A673 (cell line): ENCODE data around the gene TBX5. TPM values are rescaled to one million over a fixed set of nuclear protein-coding genes. Genes with fewer than 3 reads are reported as not detected.

Experiments used
- BruUV-seq: library from RNA; stranded (reverse); fragments of 400-500 nt; replicated peaks from 2 replicates; lab custom pipeline; 2021; lab: Mats Ljungman, UMichigan
- CTCF ChIA-PET: fragments of 300-600 bp; sonication (Branson Sonifier 250); formaldehyde crosslinking; loops from one replicate; lab custom pipeline; 2022; ENCODE audit warnings: antibody characterized with exemption; lab: Charles Lee
- POLR2A ChIA-PET: fragments of 300-600 bp; sonication (Branson Sonifier 250); formaldehyde crosslinking; loops from one replicate; lab custom pipeline; 2022; ENCODE audit warnings: antibody characterized with exemption; ENCODE audit not compliant: low non-redundant PET; lab: Charles Lee
- DNase-seq: peaks from one replicate; pipeline ENCODE4 v3.0.0-alpha.2; 2015; ENCODE audit warnings: low spot score
- H3K27ac ChIP-seq: fragments of 200-600 bp; sonication (generic); 2 replicates; pipeline ENCODE4 v1.5.1; 2016; ENCODE audit warnings: mixed run types, low read depth, mild to moderate bottlenecking, mixed read lengths, antibody characterized with exemption, low read length; ENCODE audit not compliant: poor library complexity, severe bottlenecking
- H3K27me3 ChIP-seq: fragments of 200-600 bp; sonication (generic); replicated peaks from 2 replicates; pipeline ENCODE4 v1.6.1; 2017; ENCODE audit warnings: mixed run types, low read depth, mild to moderate bottlenecking, mixed read lengths, antibody characterized with exemption, low read length; ENCODE audit not compliant: insufficient read depth, poor library complexity
- H3K36me3 ChIP-seq: fragments of 200-600 bp; sonication (generic); 2 replicates; pipeline ENCODE4 v1.6.1; 2016; ENCODE audit warnings: mixed run types, mild to moderate bottlenecking, mixed read lengths, antibody characterized with exemption, low read length; ENCODE audit not compliant: insufficient read depth, poor library complexity, severe bottlenecking
- H3K4me1 ChIP-seq: fragments of 200-600 bp; sonication (generic); 2 replicates; pipeline ENCODE4 v1.6.1; 2017; ENCODE audit warnings: mixed run types, mild to moderate bottlenecking, mixed read lengths, antibody characterized with exemption, low read length; ENCODE audit not compliant: insufficient read depth, poor library complexity, severe bottlenecking
- H3K4me3 ChIP-seq: fragments of 200-600 bp; sonication (generic); 2 replicates; pipeline ENCODE4 v1.5.1; 2016; ENCODE audit warnings: low read depth, mixed run types, mild to moderate bottlenecking, mixed read lengths, low read length; ENCODE audit not compliant: poor library complexity, severe bottlenecking
- H3K9me3 ChIP-seq: fragments of 200-600 bp; sonication (generic); 2 replicates; pipeline ENCODE4 v1.6.1; 2016; ENCODE audit warnings: mixed run types, low read depth, mild to moderate bottlenecking, mixed read lengths, antibody characterized with exemption, low read length; ENCODE audit not compliant: poor library complexity, severe bottlenecking
- EZH2 ChIP-seq: fragments of 200-600 bp; sonication (generic); IDR thresholded peaks from 2 replicates; pipeline ENCODE4 v1.6.1; 2017; ENCODE audit warnings: borderline replicate concordance, low read depth, mild to moderate bottlenecking, mixed read lengths, antibody characterized with exemption, low read length; ENCODE audit not compliant: poor library complexity, severe bottlenecking
- intact Hi-C: fragments of 100-400 bp; cut with micrococcal nuclease; formaldehyde crosslinking; loops from one replicate; pipeline ENCODE4 v1.10.0; 2022; ENCODE audit not compliant: unreplicated experiment
- total RNA-seq: library from RNA; stranded (reverse); gene quantifications from 2 replicates; pipeline ENCODE4 v1.2.3, GENCODE V29; 2021
- TF ChIP-seq, protein P1 (sequence below): fragments of 300-800, 200-600 bp; sonication (generic); conservative IDR thresholded peaks from 2 replicates; pipeline ENCODE4 v1.5.1; 2017; ENCODE audit warnings: low read depth, mild to moderate bottlenecking, antibody characterized with exemption, low read length, moderate library complexity, mixed read lengths

The TBX5 gene
- total RNA-seq, 1 experiment from 2014 or later, result 2.1 TPM

GRCh38 chr12:114447274-114447716, 41.4 kb upstream of the TBX5 start:
- CTCF ChIA-PET, result no interaction called here
- DNase-seq, result no peak
- Histone ChIP-seq H3K4me3 (no peak overlapping the region), H3K27me3 (peaks cover 69% of the 10 kb centered on the region), H3K4me1 (no peaks in the 10 kb centered on the region), H3K9me3 (no peaks in the 10 kb centered on the region), H3K36me3 (no peaks in the 10 kb centered on the region), H3K27ac (no peak overlapping the region)
- no TSS peak for BruUV-seq
- no peak for TF ChIP-seq EZH2
- TF ChIP-seq, protein P1, sequence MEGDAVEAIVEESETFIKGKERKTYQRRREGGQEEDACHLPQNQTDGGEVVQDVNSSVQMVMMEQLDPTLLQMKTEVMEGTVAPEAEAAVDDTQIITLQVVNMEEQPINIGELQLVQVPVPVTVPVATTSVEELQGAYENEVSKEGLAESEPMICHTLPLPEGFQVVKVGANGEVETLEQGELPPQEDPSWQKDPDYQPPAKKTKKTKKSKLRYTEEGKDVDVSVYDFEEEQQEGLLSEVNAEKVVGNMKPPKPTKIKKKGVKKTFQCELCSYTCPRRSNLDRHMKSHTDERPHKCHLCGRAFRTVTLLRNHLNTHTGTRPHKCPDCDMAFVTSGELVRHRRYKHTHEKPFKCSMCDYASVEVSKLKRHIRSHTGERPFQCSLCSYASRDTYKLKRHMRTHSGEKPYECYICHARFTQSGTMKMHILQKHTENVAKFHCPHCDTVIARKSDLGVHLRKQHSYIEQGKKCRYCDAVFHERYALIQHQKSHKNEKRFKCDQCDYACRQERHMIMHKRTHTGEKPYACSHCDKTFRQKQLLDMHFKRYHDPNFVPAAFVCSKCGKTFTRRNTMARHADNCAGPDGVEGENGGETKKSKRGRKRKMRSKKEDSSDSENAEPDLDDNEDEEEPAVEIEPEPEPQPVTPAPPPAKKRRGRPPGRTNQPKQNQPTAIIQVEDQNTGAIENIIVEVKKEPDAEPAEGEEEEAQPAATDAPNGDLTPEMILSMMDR, result no peak
- intact Hi-C loops, result no loop called here
- POLR2A ChIA-PET, result no interaction called here

- Histone ChIP-seq H3K4me3 (no peak overlapping the region), H3K4me1 (no peaks in the 10 kb centered on the region), H3K36me3 (no peaks in the 10 kb centered on the region), H3K9me3 (no peaks in the 10 kb centered on the region), H3K27ac (no peak overlapping the region), H3K27me3 (peaks cover 70% of the 10 kb centered on the region)
- POLR2A ChIA-PET, result interaction anchor here (0.5 kb wide), 1 partner anchor 1579 kb away, joined by 5 read pairs; no protein-coding TSS in a partner anchor
- no peak for TF ChIP-seq EZH2
- TF ChIP-seq, protein P1, result no peak
- CTCF ChIA-PET, result no interaction called here
- DNase-seq, result no peak
- intact Hi-C loops, result no loop called here
- BruUV-seq, result no TSS peak
Measured at GRCh38 chr12:114445401-114446323, 39.7 kb upstream of the TBX5 start.

DNA sequence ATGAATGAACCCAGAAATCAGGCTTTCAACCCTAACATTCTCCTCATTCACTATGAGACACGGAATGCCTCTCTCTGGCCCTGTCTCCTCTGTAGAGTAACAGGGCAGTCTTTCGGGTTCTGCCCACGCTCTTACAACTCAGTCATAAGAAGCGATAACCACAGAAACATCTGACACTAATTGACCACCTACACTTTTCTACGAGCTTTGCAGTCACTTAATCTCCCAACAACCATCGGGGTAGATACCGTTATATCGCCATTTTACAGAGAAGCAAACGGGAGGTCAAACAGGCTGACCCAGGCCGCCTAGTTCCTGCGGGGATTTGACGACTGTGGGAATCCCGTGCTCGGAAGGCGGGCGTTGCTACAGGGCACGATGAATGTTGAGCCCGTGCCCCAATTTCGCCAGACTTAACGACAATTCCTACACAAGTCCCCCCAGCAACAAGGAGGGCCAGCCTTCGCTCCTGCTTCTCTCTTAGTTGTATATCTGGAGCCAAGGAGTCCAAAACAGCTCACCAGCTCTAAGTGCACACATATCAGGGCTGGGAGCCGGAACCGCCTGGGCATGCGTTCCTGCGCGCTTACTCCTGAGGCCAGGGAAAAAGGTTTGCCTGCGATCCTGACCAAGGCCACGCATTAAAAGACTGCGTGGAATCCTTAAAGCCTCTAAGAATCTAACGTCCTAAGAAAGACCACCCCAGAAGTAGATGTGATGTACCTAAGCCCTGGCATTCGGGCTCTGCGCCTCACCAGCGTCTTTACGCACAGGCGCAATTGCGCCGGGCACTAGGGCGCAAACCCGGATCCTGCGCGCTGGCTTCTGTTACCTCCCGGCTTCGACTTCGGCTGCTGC, 38.7 kb upstream of the TBX5 start:
- Histone ChIP-seq H3K9me3 (no peaks in the 10 kb centered on the region), H3K4me1 (no peaks in the 10 kb centered on the region), H3K27me3 (peaks cover 74% of the 10 kb centered on the region), H3K4me3 (no peak overlapping the region), H3K36me3 (no peaks in the 10 kb centered on the region), H3K27ac (no peak overlapping the region)
- TF ChIP-seq, protein P1, result no peak
- TF ChIP-seq EZH2, result no peak
- CTCF ChIA-PET, result no interaction called here
- intact Hi-C loops, result no loop called here
- no peak for DNase-seq
- POLR2A ChIA-PET, result no interaction called here
- BruUV-seq, result no TSS peak
